HepG2 (cell line): ENCODE results near the gene TEX14. TPM values are rescaled to one million over a fixed set of nuclear protein-coding genes. Genes with fewer than 3 reads are reported as not detected.

Experiments
- FOXK1 ChIP-seq: sonication (generic); formaldehyde crosslinking; IDR thresholded peaks from 2 replicates; pipeline ENCODE4 v1.4.0; 2020; ENCODE audit warnings: low read depth, missing genetic modification reagents, borderline replicate concordance
- HHEX ChIP-seq: IDR thresholded peaks from 2 replicates; pipeline ENCODE4 v1.6.1; 2016; ENCODE audit warnings: control low read depth
- HNF1A ChIP-seq, 2 experiments: sonication (generic) in 1 of 2; formaldehyde crosslinking in 1 of 2; IDR thresholded peaks; 2 replicates each; pipeline versions ENCODE4 v1.4.0 to v1.6.1; 2016 to 2020; ENCODE audit warnings: borderline replicate concordance in 1 of 2, low read depth in 1 of 2, mild to moderate bottlenecking in 1 of 2, missing genetic modification reagents in 1 of 2
- HNF4G ChIP-seq, 2 experiments: sonication (generic) in 1 of 2; formaldehyde crosslinking in 1 of 2; IDR thresholded peaks; 2 replicates each; pipeline versions ENCODE4 v1.4.0 to v1.6.1; 2011 to 2020; ENCODE audit warnings: borderline replicate concordance in 2 of 2, low read depth in 2 of 2, mild to moderate bottlenecking in 2 of 2, low read length in 1 of 2, missing genetic modification reagents in 1 of 2, moderate library complexity in 1 of 2
- MAFF ChIP-seq: IDR thresholded peaks from 2 replicates; pipeline ENCODE4 v1.6.1; 2011; ENCODE audit warnings: low read depth, low read length, improper control_type of control experiment
- MXI1 ChIP-seq: IDR thresholded peaks from 3 replicates; pipeline ENCODE4 v1.6.1; 2012; ENCODE audit warnings: low read depth, low read length, inconsistent platforms, borderline replicate concordance
- NFE2L2 ChIP-seq: fragments of 150-350 bp; IDR thresholded peaks from 2 replicates; pipeline ENCODE4 v1.6.1; 2014; ENCODE audit warnings: low read length
- POLR2AphosphoS2 ChIP-seq: IDR thresholded peaks from 2 replicates; pipeline ENCODE4 v1.6.1; 2011; ENCODE audit warnings: low read depth, low read length, improper control_type of control experiment
- POLR2AphosphoS5 ChIP-seq: IDR thresholded peaks from 2 replicates; pipeline ENCODE4 v1.6.1; 2012; ENCODE audit warnings: low read depth, low read length
- PPARG ChIP-seq: conservative IDR thresholded peaks from 2 replicates; pipeline ENCODE4 v1.6.1; 2016; ENCODE audit warnings: missing biosample characterization, missing genetic modification reagents
- REXO4 ChIP-seq: sonication (generic); formaldehyde crosslinking; IDR thresholded peaks from 2 replicates; pipeline ENCODE4 v1.8.0; 2022; ENCODE audit warnings: missing genetic modification reagents, mild to moderate bottlenecking, borderline replicate concordance
- RORA ChIP-seq: sonication (generic); formaldehyde crosslinking; IDR thresholded peaks from 2 replicates; pipeline ENCODE4 v1.5.0; 2020; ENCODE audit warnings: mild to moderate bottlenecking, missing genetic modification reagents, moderate library complexity
- SCMH1 ChIP-seq: sonication (generic); formaldehyde crosslinking; IDR thresholded peaks from 2 replicates; pipeline ENCODE4 v1.9.0; 2021; ENCODE audit warnings: missing genetic modification reagents, mild to moderate bottlenecking, borderline replicate concordance
- SETDB1 ChIP-seq: sonication (generic); formaldehyde crosslinking; IDR thresholded peaks from 2 replicates; pipeline ENCODE4 v1.5.1; 2020; ENCODE audit warnings: missing genetic modification reagents, mild to moderate bottlenecking, borderline replicate concordance
- TOPORS ChIP-seq: sonication (generic); formaldehyde crosslinking; IDR thresholded peaks from 2 replicates; pipeline ENCODE4 v1.8.0; 2023; ENCODE audit warnings: mild to moderate bottlenecking, missing genetic modification reagents
- ZHX1 ChIP-seq: sonication (generic); formaldehyde crosslinking; IDR thresholded peaks from 2 replicates; pipeline ENCODE4 v1.8.1; 2022; ENCODE audit warnings: low read depth, mild to moderate bottlenecking, missing genetic modification reagents
- ZNF124 ChIP-seq: sonication (generic); formaldehyde crosslinking; IDR thresholded peaks from 2 replicates; pipeline ENCODE4 v1.4.0; 2020; ENCODE audit warnings: missing genetic modification reagents
- ZNF230 ChIP-seq: sonication (generic); formaldehyde crosslinking; IDR thresholded peaks from 2 replicates; pipeline ENCODE4 v1.4.0; 2020; ENCODE audit warnings: mild to moderate bottlenecking, missing genetic modification reagents
- ZNF670 ChIP-seq: sonication (generic); formaldehyde crosslinking; IDR thresholded peaks from 2 replicates; pipeline ENCODE4 v1.8.0; 2022; ENCODE audit warnings: mild to moderate bottlenecking, missing genetic modification reagents, borderline replicate concordance
- ZNF678 ChIP-seq: sonication (generic); formaldehyde crosslinking; IDR thresholded peaks from 2 replicates; pipeline ENCODE4 v1.4.0; 2020; ENCODE audit warnings: mild to moderate bottlenecking, missing genetic modification reagents
- ZNF761 ChIP-seq: sonication (generic); formaldehyde crosslinking; conservative IDR thresholded peaks from 2 replicates; pipeline ENCODE4 v1.4.0; 2020; ENCODE audit warnings: mild to moderate bottlenecking, missing genetic modification reagents
- ZNF841 ChIP-seq: sonication (generic); formaldehyde crosslinking; IDR thresholded peaks from 2 replicates; pipeline ENCODE4 v1.8.1; 2023; ENCODE audit warnings: missing genetic modification reagents, borderline replicate concordance
- polyA plus RNA-seq, 8 experiments: library from polyadenylated mRNA; depleted of rRNA in 3 of 8; stranded (reverse) in 7 of 8; unstranded in 1 of 8; fragments of >200 nt; fragmentation: Illumina TruSeq in 4 of 8; extraction: Trizol in 4 of 8; gene quantifications; 2 replicates each; pipeline versions ENCODE4 v1.2.1 to v1.2.3, GENCODE V29; 2011 to 2016; ENCODE audit warnings: low read depth in 4 of 8, missing spikeins in 1 of 8, mixed read lengths in 1 of 8; ENCODE audit not compliant: insufficient read depth in 1 of 8
- total RNA-seq, 5 experiments: library from RNA; depleted of rRNA; stranded (reverse); fragments of >200 nt; fragmentation: Illumina TruSeq; extraction: Trizol; gene quantifications; 2 replicates each; pipeline ENCODE4 v1.2.3, GENCODE V29; 2016; ENCODE audit warnings: low read depth in 1 of 5

The TEX14 gene
- total and polyA plus RNA-seq, 2 of the 13 experiments (the other 11 are each of a cell fraction or from before 2014, with no cell fraction given): 0.04 to 0.07 TPM

- TF ChIP-seq ZHX1 (CRISPR knock-in tag) (peak; percentile 95; the same call in 1 of the 2 replicates), ZNF761 (CRISPR knock-in tag) (no peak), MAFF (no peak; the same call in none of the 2 replicates), HNF1A (IDR thresholded peaks at IDR 0.05; ENCODE audit: low read depth) (peak; percentile 66; the same call in 1 of the 2 replicates), HNF1A (CRISPR knock-in tag; IDR thresholded peaks at IDR 0.05; ENCODE audit: borderline replicate concordance) (peak; percentile 65; the same call in 1 of the 2 replicates), HNF4G (IDR thresholded peaks at IDR 0.05; ENCODE audit: borderline replicate concordance, low read depth, low read length) (peak; percentile 71; the same call in 1 of the 2 replicates), HNF4G (CRISPR knock-in tag; IDR thresholded peaks at IDR 0.05; ENCODE audit: borderline replicate concordance, low read depth) (no peak), POLR2AphosphoS2 (peak; percentile 100), TOPORS (CRISPR knock-in tag) (peak; percentile 48; the same call in 1 of the 2 replicates), POLR2AphosphoS5 (peak; percentile 100), HHEX (CRISPR knock-in tag) (no peak), ZNF678 (CRISPR knock-in tag) (no peak), ZNF841 (CRISPR knock-in tag) (0 out of 2 replicates have a peak, but pooled peaks have one; percentile 9), SETDB1 (CRISPR knock-in tag) (no peak), ZNF230 (CRISPR knock-in tag) (peak; percentile 91; the same call in 1 of the 2 replicates), PPARG (CRISPR knock-in tag) (peak; percentile 70), SCMH1 (CRISPR knock-in tag) (no peak), NFE2L2 (no peak; the same call in 1 of the 2 replicates), FOXK1 (CRISPR knock-in tag) (peak; percentile 88), MXI1 (0 out of 3 replicates have a peak, but pooled peaks have one; percentile 55), ZNF670 (peak; percentile 84), REXO4 (CRISPR knock-in tag) (no peak), ZNF124 (CRISPR knock-in tag) (peak; percentile 97), RORA (no peak; the same call in 1 of the 2 replicates)
Measured at GRCh38 chr17:58658804-58659713, 32.8 kb downstream of the TEX14 start (continued).
